LNCAP (cell line): ENCODE data around the gene TNRC6C.

Experiments
- CTCF ChIP-seq: fragments of 450-650 bp; IDR thresholded peaks from 2 replicates; pipeline ENCODE4 v1.5.1; 2017; ENCODE audit warnings: mild to moderate bottlenecking

Gene TNRC6C

GRCh38 chr17:77990301-77990700 lies 31.8 kb downstream of the TNRC6C start:
- TF ChIP-seq CTCF: no peak

- no peak for TF ChIP-seq CTCF
Measured at GRCh38 chr17:77995146-77995852, 36.8 kb downstream of the TNRC6C start.

- no peak for TF ChIP-seq CTCF
Measured at GRCh38 chr17:77996256-77996655, 37.8 kb downstream of the TNRC6C start.

DNA sequence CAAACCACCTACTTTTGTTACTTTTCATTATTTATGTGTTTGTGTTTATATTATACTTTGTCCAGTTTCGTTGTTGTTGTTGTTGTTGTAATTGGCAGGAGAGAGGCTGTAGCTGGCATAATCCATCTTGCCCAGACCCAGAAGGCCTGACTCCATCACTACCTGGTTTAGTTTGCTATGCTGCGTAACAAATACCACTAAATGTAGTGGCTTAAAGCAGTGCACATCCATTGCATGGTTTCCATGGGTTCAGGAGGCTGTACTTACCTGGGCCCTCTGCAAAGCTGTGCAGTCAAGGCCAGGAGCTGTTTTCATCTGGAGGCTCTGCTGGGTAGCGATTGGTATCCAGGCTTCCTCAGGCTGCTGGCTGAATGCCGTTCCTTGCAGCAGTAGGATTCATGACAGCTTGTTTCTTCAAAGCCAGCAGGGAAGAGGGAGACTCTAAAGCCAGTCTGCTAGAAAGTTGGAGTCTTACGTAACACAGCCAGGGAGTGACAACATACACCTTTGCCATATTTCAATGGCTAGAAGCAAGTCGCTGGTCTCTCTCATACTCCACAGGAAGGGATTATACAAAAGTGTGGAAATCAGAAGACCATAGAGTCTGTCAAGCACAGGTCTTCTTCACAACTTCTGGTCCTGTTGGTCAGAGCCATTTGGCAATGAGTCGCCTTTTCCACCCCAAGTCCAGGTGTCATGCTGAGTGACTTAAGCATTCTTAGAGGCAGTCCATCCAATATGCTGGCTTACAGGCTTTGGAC lies 41.1 kb downstream of the TNRC6C start:
- TF ChIP-seq CTCF: no peak

DNA sequence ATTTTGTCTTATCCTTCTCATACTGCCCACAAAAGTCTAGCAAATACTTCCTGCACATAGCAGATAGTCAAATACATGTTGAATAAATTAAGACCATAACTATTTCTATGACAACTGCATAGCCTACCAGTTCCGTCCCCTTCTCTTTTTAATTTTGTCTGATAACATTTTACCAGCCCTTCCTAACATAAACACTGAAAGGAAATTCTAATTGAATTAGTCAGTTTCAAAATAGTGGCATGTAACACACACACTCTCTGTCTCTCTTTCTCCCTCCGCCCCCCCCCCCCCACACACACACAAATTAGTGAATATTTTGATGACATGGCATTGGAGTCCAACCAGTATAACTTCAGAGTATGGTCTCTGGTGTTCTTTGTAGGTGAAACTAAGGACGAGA lies 41.8 kb downstream of the TNRC6C start:
- TF ChIP-seq CTCF: no peak

DNA sequence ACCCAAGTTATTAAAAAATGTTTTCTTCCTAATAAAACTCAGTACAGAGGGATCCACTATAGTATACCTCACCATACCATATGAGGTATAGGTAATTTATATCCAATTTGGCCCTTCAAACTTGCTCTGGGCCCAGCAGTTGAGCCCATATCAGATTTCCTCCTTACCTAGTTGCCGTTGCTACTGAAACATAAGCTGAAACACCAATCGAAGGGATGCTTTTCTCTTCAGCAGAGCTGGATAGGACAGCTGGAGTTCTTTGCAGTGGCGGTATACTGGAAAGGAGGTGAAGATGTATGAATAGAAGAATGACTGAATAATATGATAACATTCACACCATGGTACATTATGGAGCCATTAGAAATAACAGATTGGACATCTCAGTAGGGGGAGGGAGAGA lies 42.7 kb downstream of the TNRC6C start:
- TF ChIP-seq CTCF: no peak

DNA sequence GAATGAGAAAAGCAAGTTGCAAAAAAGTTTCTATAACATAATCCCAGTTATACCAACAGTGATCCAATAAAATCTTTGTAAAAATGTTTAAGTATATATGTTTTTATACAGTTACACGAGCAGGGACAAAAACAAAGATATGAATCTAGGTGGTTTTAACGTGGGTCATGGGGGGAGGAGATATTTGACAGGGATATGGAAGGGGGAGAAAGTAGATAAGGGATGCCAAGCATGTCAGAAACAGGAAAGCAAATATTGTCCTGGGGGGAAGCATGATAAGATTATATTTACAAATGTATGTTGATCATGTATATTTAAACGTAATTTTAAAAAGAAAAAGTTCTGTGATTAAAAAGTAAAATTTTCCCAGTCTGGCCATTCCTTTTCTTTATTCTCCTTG lies 43.1 kb downstream of the TNRC6C start:
- TF ChIP-seq CTCF: no peak
